H1 (cell line): ENCODE data around the gene GABBR1. TPM values are rescaled to one million over a fixed set of nuclear protein-coding genes. Genes with fewer than 3 reads are reported as not detected.

Experiments used
- CTCF ChIA-PET: fragments of 300-600 bp; sonication (Branson Sonifier 250); formaldehyde crosslinking; loops from one replicate; lab custom pipeline; 2021; ENCODE audit not compliant: partially characterized antibody; lab: Charles Lee
- POLR2A ChIA-PET: fragments of 300-600 bp; sonication (Branson Sonifier 250); formaldehyde crosslinking; loops from one replicate; lab custom pipeline; 2021; ENCODE audit warnings: inconsistent platforms; ENCODE audit not compliant: partially characterized antibody; lab: Charles Lee
- DNase-seq, 2 experiments: peaks; one replicate each; pipeline versions ENCODE4 v3.0.0 to v3.0.0-alpha.2; 2010 to 2022; ENCODE audit warnings: low spot score in 2 of 2, low read depth in 1 of 2, mixed read lengths in 1 of 2
- FAIRE-seq: peaks from 2 replicates; lab custom pipeline; 2011; peaks lifted over from hg19 to GRCh38; lab: Jason Lieb, UNC
- H2AFZ ChIP-seq: 2 replicates; pipeline ENCODE4 v1.8.1; 2012; ENCODE audit warnings: low read length, inconsistent platforms
- H2AK5ac ChIP-seq: 2 replicates; pipeline ENCODE4 v1.6.1; 2013; ENCODE audit warnings: low read depth, low read length
- H2BK120ac ChIP-seq: replicated peaks from 2 replicates; pipeline ENCODE3; 2013; ENCODE audit warnings: low read depth, low read length, inconsistent platforms
- H2BK12ac ChIP-seq: 2 replicates; pipeline ENCODE4 v1.6.1; 2013; ENCODE audit warnings: low read depth, low read length
- H2BK15ac ChIP-seq: 2 replicates; pipeline ENCODE4 v1.6.1; 2013; ENCODE audit warnings: low read length
- H2BK20ac ChIP-seq: 2 replicates; pipeline ENCODE4 v1.6.1; 2013; ENCODE audit warnings: low read length
- H2BK5ac ChIP-seq: 2 replicates; pipeline ENCODE4 v1.6.1; 2013; ENCODE audit warnings: low read depth, low read length
- H3K14ac ChIP-seq: 2 replicates; pipeline ENCODE4 v1.6.1; 2013; ENCODE audit warnings: inconsistent platforms; ENCODE audit not compliant: insufficient read length
- H3K18ac ChIP-seq: 2 replicates; pipeline ENCODE4 v1.6.1; 2013; ENCODE audit warnings: low read length; ENCODE audit errors: extremely low read depth
- H3K23ac ChIP-seq: 2 replicates; pipeline ENCODE4 v1.6.1; 2013; ENCODE audit warnings: inconsistent platforms; ENCODE audit not compliant: insufficient read length
- H3K23me2 ChIP-seq: 2 replicates; pipeline ENCODE4 v1.6.1; 2013; ENCODE audit warnings: low read depth, low read length
- H3K27ac ChIP-seq: 2 replicates; pipeline ENCODE4 v1.6.1; 2011; ENCODE audit warnings: low read depth, low read length, inconsistent platforms
- H3K27me3 ChIP-seq, 4 experiments: replicated peaks in 1 of 4; 1 replicate in 1 of 4; 2 replicates in 3 of 4; pipeline versions ENCODE4 v1.6.1 to v1.8.1; 2011 to 2013; ENCODE audit warnings: low read length in 3 of 4, mild to moderate bottlenecking in 3 of 4, inconsistent platforms in 2 of 4, mixed read lengths in 2 of 4, moderate library complexity in 1 of 4; ENCODE audit not compliant: control insufficient read depth in 3 of 4, insufficient read depth in 3 of 4; ENCODE audit errors: extremely low read depth in 1 of 4
- H3K36me3 ChIP-seq, 4 experiments: 2 replicates each; pipeline versions ENCODE4 v1.6.1 to v1.8.1; 2011 to 2013; ENCODE audit warnings: mild to moderate bottlenecking in 4 of 4, low read length in 3 of 4, moderate library complexity in 2 of 4, control low read depth in 1 of 4, inconsistent platforms in 1 of 4; ENCODE audit not compliant: insufficient read depth in 4 of 4, control insufficient read depth in 2 of 4
- H3K4ac ChIP-seq: replicated peaks from 2 replicates; pipeline ENCODE3; 2013; ENCODE audit warnings: low read length, low read depth, mixed read lengths, inconsistent platforms; ENCODE audit not compliant: insufficient read length
- H3K4me1 ChIP-seq, 4 experiments: replicated peaks in 1 of 4; 1 replicate in 1 of 4; 2 replicates in 3 of 4; pipeline versions ENCODE4 v1.6.1 to v1.8.1; 2011 to 2013; ENCODE audit warnings: low read length in 3 of 4, inconsistent platforms in 2 of 4, mixed read lengths in 1 of 4; ENCODE audit not compliant: insufficient read depth in 4 of 4, control insufficient read depth in 3 of 4
- H3K4me2 ChIP-seq, 2 experiments: 2 replicates each; pipeline versions ENCODE4 v1.6.1 to v1.8.1; 2011 to 2013; ENCODE audit warnings: low read depth in 2 of 2, low read length in 2 of 2, control low read depth in 1 of 2, inconsistent platforms in 1 of 2, mild to moderate bottlenecking in 1 of 2; ENCODE audit not compliant: insufficient read depth in 1 of 2
- H3K4me3 ChIP-seq, 4 experiments: fragments of 200-600, 300-600 bp in 1 of 4; sonication (generic), shearing (Covaris generic), sonication (Bioruptor Twin) in 1 of 4; 2 replicates each; pipeline versions ENCODE4 v1.5.1 to v1.8.1; 2011 to 2016; ENCODE audit warnings: low read length in 4 of 4, low read depth in 3 of 4, control low read depth in 2 of 4, inconsistent platforms in 2 of 4, mild to moderate bottlenecking in 2 of 4, mixed read lengths in 1 of 4, moderate library complexity in 1 of 4; ENCODE audit not compliant: insufficient read depth in 2 of 4; ENCODE audit errors: extremely low read depth in 1 of 4
- H3K56ac ChIP-seq: replicated peaks from 2 replicates; pipeline ENCODE3; 2013; ENCODE audit warnings: low read depth, mild to moderate bottlenecking, mixed read lengths, low read length, inconsistent platforms; ENCODE audit not compliant: insufficient read length
- H3K79me1 ChIP-seq: 2 replicates; pipeline ENCODE4 v1.6.1; 2013; ENCODE audit warnings: low read depth, low read length, control low read depth
- H3K79me2 ChIP-seq, 2 experiments: 2 replicates each; pipeline versions ENCODE4 v1.6.1 to v1.8.1; 2012 to 2013; ENCODE audit warnings: low read length in 2 of 2, mild to moderate bottlenecking in 2 of 2, inconsistent platforms in 1 of 2; ENCODE audit not compliant: insufficient read depth in 2 of 2, control insufficient read depth in 1 of 2
- H3K9ac ChIP-seq, 4 experiments: replicated peaks in 1 of 4; 1 replicate in 1 of 4; 2 replicates in 3 of 4; pipeline versions ENCODE4 v1.6.1 to v1.8.1; 2011 to 2013; ENCODE audit warnings: low read depth in 3 of 4, low read length in 3 of 4, control low read depth in 2 of 4, mild to moderate bottlenecking in 2 of 4, moderate library complexity in 2 of 4, inconsistent platforms in 1 of 4; ENCODE audit errors: extremely low read depth in 1 of 4
- H3K9me3 ChIP-seq, 2 experiments: 2 replicates each; pipeline versions ENCODE4 v1.6.1 to v1.8.1; 2012 to 2013; ENCODE audit warnings: mild to moderate bottlenecking in 2 of 2, moderate library complexity in 2 of 2, control low read depth in 1 of 2, inconsistent platforms in 1 of 2, low read depth in 1 of 2, low read length in 1 of 2, mixed read lengths in 1 of 2; ENCODE audit not compliant: insufficient read depth in 2 of 2
- H4K20me1 ChIP-seq, 2 experiments: replicated peaks in 1 of 2; 2 replicates each; pipeline versions ENCODE3 to v1.8.1; 2011 to 2013; ENCODE audit warnings: inconsistent platforms in 2 of 2, low read length in 2 of 2, mild to moderate bottlenecking in 1 of 2; ENCODE audit not compliant: insufficient read depth in 2 of 2, control insufficient read depth in 1 of 2
- H4K5ac ChIP-seq: 2 replicates; pipeline ENCODE4 v1.6.1; 2013; ENCODE audit warnings: low read length, low read depth, mixed read lengths, inconsistent platforms; ENCODE audit not compliant: insufficient read length
- H4K8ac ChIP-seq: 2 replicates; pipeline ENCODE4 v1.8.0; 2013; ENCODE audit warnings: mild to moderate bottlenecking, moderate library complexity, low read length, inconsistent platforms; ENCODE audit not compliant: insufficient read depth; ENCODE audit errors: extremely low read depth
- H4K91ac ChIP-seq: replicated peaks from 2 replicates; pipeline ENCODE3; 2013; ENCODE audit warnings: low read length, mixed read lengths, inconsistent platforms; ENCODE audit not compliant: insufficient read length
- HDAC2 ChIP-seq, 2 experiments: fragments of 300-600 bp in 1 of 2; sonication (generic) in 1 of 2; IDR thresholded peaks; 2 replicates each; pipeline ENCODE4 v1.6.1; 2011 to 2012; ENCODE audit warnings: low read depth in 2 of 2, low read length in 2 of 2, mild to moderate bottlenecking in 2 of 2, moderate library complexity in 2 of 2, borderline replicate concordance in 1 of 2, inconsistent platforms in 1 of 2
- JUN ChIP-seq: IDR thresholded peaks from 2 replicates; pipeline ENCODE4 v1.6.1; 2011; ENCODE audit warnings: low read depth, mild to moderate bottlenecking, improper control_type of control experiment, low read length
- SIN3A ChIP-seq, 2 experiments: IDR thresholded peaks in 1 of 2; conservative IDR thresholded peaks in 1 of 2; 2 replicates each; pipeline ENCODE4 v1.6.1; 2011 to 2012; ENCODE audit warnings: low read length in 2 of 2, improper control_type of control experiment in 1 of 2, low read depth in 1 of 2, mild to moderate bottlenecking in 1 of 2
- WGBS, 2 experiments: shearing (Covaris generic) in 1 of 2; methylation state at CpG; one replicate each; pipeline versions ENCODE4 v1.1.6 to v1.1.7; 2013 to 2015; ENCODE audit warnings: low lambda C conversion rate in 2 of 2, mixed read lengths in 2 of 2, inconsistent platforms in 1 of 2, low coverage in 1 of 2, missing lambda C conversion rate in 1 of 2; ENCODE audit not compliant: insufficient replicate concordance in 2 of 2, insufficient coverage in 1 of 2, insufficient read length in 1 of 2; ENCODE audit errors: extremely low coverage in 1 of 2, missing lambda C conversion rate in 1 of 2; 5-methylcytosine and 5-hydroxymethylcytosine counted together
- polyA plus RNA-seq, 7 experiments: library from polyadenylated mRNA; depleted of rRNA in 3 of 7; stranded (reverse) in 5 of 7; unstranded in 2 of 7; fragments of >200 nt in 5 of 7; fragments of 200-250 nt in 2 of 7; gene quantifications; 1 replicate in 5 of 7; 2 replicates in 1 of 7; 4 replicates in 1 of 7; pipeline versions ENCODE4 v1.2.1 to v1.2.3, GENCODE V29; 2011 to 2013; ENCODE audit warnings: missing spikeins in 2 of 7, mixed read lengths in 2 of 7
- total RNA-seq: library from RNA; stranded (reverse); fragmentation: NEBNext Ultra II Directional; extraction: Animal tissue kit (Norgen Biotek cat#: 25700); gene quantifications from 2 replicates; pipeline ENCODE4 v1.2.1, GENCODE V29; 2021

GABBR1 gene
- total and polyA plus RNA-seq, 2 of the 8 experiments (the other 6 are each of a cell fraction or from before 2014, with no cell fraction given), result 75.9 to 78.3 TPM

DNA sequence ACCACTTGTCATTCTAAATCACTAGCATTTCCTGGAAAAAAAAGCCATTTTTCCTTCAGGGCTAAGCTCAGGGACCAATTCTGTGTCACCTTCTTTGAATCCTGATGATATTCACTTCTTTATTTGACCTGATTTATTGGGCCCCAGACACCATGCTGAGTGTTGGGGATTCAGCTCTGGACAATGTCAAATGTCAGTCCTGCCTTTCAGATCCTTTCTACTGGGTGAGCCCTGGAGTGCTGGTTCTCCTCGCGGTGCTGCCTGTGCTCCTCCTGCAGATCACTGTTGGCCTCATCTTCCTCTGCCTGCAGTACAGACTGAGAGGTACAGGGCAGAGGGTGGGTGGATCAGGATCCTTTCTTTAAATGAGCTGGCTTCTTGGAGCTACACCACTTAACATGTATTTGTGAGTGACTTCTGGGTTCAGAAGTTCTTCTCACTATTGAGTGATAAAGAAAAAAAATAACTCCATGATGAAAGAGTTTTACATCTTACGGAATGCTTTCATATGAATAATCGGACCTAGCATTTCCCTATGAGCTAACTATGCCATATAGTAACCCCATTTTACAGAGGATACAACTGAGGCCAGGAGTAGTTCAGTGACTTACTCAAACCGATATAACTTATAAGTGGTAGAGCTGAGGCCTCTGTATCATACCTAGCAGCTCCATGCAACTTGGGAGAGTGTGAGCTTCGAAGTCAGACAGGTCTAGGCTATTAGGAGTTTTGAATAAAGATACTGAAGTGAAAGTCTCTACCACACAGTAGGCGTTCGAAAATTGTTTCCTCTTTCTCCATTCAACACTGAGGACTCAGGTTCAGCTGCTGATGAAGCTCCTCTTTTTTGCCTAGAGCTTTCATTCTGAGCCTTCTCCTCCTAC lies 33.2 kb upstream of the GABBR1 start:
- peak overlapping the region in 2 of 4 experiments; percentile 1 to 3; a peak in 2 of 8 replicates for H3K4me3 ChIP-seq
- no peak overlapping the region for H2BK15ac ChIP-seq
- peak overlapping the region; percentile 66 for H3K18ac ChIP-seq
- DNase-seq (no peak), FAIRE-seq (peak; percentile 39)
- no peaks in the 10 kb centered on the region for H3K79me2 ChIP-seq
- H3K23ac ChIP-seq, result no peak overlapping the region
- ChIA-PET POLR2A (interaction anchor here (0.7 to 8.4 kb wide), 10 partner anchors 9 to 396 kb away, joined by 3 to 78 read pairs (median 4); partner anchors contain the start of genes GABBR1 and MOG), CTCF (interaction anchor here (0.8 to 24.4 kb wide), 5 partner anchors 9 to 62 kb away, joined by 3 to 658 read pairs (median 502); partner anchors contain the start of genes GABBR1, MOG and ZFP57)
- no peak overlapping the region for H4K8ac ChIP-seq
- no peaks in the 10 kb centered on the region for H3K23me2 ChIP-seq
- H3K4ac ChIP-seq, result peak overlapping the region; percentile 2
- no peaks in the 10 kb centered on the region for H4K20me1 ChIP-seq
- H3K14ac ChIP-seq, result no peak overlapping the region
- no peaks in the 10 kb centered on the region for H3K27me3 ChIP-seq
- H4K91ac ChIP-seq, result peak overlapping the region; percentile 62
- peak overlapping the region; percentile 83 for H2BK5ac ChIP-seq
- 69% methylated on average over 8 of the region's 8 CpGs; no CpG with 5 or more reads in 1 of the 2 experiments for WGBS, 2 experiments
- no peak overlapping the region for H3K56ac ChIP-seq
- peaks cover 5 to 32% (median 24%) of the 10 kb centered on the region in 4 experiments; a peak in 6 of 7 replicates for H3K4me1 ChIP-seq
- peak overlapping the region; percentile 32 to 36; a peak in 3 of 4 replicates for H3K4me2 ChIP-seq
- H3K36me3 ChIP-seq, result no peaks in the 10 kb centered on the region
- no peaks in the 10 kb centered on the region for H3K9me3 ChIP-seq
- H2AK5ac ChIP-seq, result peak overlapping the region; percentile 7; the same call in 1 of the 2 replicates
- H2BK120ac ChIP-seq, result peak overlapping the region; percentile 72
- H2AFZ ChIP-seq, result no peak overlapping the region
- peak overlapping the region; percentile 55; the same call in 1 of the 2 replicates for H2BK12ac ChIP-seq
- H4K5ac ChIP-seq, result peak overlapping the region; percentile 66
- H3K27ac ChIP-seq, result peak overlapping the region; percentile 78
- H3K79me1 ChIP-seq, result no peaks in the 10 kb centered on the region
- H2BK20ac ChIP-seq, result no peak overlapping the region
- 0 out of 7 replicates have a peak overlapping the region, but pooled peaks of 1 of the 4 experiments have one; percentile 32 for H3K9ac ChIP-seq
- no peak for TF ChIP-seq SIN3A (conservative IDR thresholded peaks at IDR 0.05 in 1 of 2, IDR thresholded peaks at IDR 0.05 in 1 of 2; ENCODE audit: low read depth in 1 of 2, low read length in 2 of 2)
- peak in 1 of 2 experiments; percentile 56; a peak in 1 of 4 replicates for TF ChIP-seq HDAC2 (IDR thresholded peaks at IDR 0.05; ENCODE audit: borderline replicate concordance in 1 of 2, low read depth in 2 of 2, low read length in 2 of 2)
- no peak for TF ChIP-seq JUN
